Measurements from ENCODE around the gene PVALB. TPM values are rescaled to one million over a fixed set of nuclear protein-coding genes. Genes with fewer than 3 reads are reported as not detected.

PVALB gene
- total and polyA plus RNA-seq, 2 of the 4 experiments (the other 2 are of a cell fraction): not detected

- Histone ChIP-seq H2AK5ac (ENCODE audit: low read depth, low read length) (no peak overlapping the region), H2AFZ (replicated peaks; ENCODE audit: low read length, poor library complexity) (no peak overlapping the region), H3K9ac (ENCODE audit: low read depth, low read length) (no peak overlapping the region), H4K20me1 (ENCODE audit: insufficient read depth, low read length) (no peaks in the 10 kb centered on the region), H3K4me1 (ENCODE audit: control insufficient read depth, insufficient read depth, low read length) (no peaks in the 10 kb centered on the region), H3K36me3 (ENCODE audit: control insufficient read depth, insufficient read depth, low read length) (no peaks in the 10 kb centered on the region), H4K8ac (ENCODE audit: low read depth in 2 of 2, low read length in 2 of 2) (no peak overlapping the region), H3K18ac (ENCODE audit: low read depth, low read length) (no peak overlapping the region), H3K27me3 (ENCODE audit: control insufficient read depth, insufficient read depth, low read length) (peaks cover 33% of the 10 kb centered on the region), H2BK120ac (ENCODE audit: low read depth, low read length) (no peak overlapping the region), H3K4ac (ENCODE audit: low read depth, low read length) (no peak overlapping the region), H2BK20ac (ENCODE audit: low read depth, low read length) (no peak overlapping the region), H2BK15ac (ENCODE audit: low read depth, low read length) (no peak overlapping the region), H3K14ac (replicated peaks; ENCODE audit: low read depth, low read length) (no peak overlapping the region), H2BK5ac (ENCODE audit: low read depth, low read length, poor library complexity, severe bottlenecking) (no peak overlapping the region), H4K5ac (ENCODE audit: low read depth, low read length) (no peak overlapping the region), H3K23ac (ENCODE audit: low read depth, low read length) (no peak overlapping the region), H3K56ac (ENCODE audit: extremely low read depth, insufficient read depth, low read length) (no peak overlapping the region), H2AK9ac (replicated peaks; ENCODE audit: low read depth, low read length, poor library complexity) (no peak overlapping the region), H3K9me3 (ENCODE audit: control insufficient read depth, insufficient read depth, low read length) (peaks cover 2% of the 10 kb centered on the region), H3K9me1 (ENCODE audit: insufficient read depth, low read length) (no peaks in the 10 kb centered on the region), H3K4me3 (ENCODE audit: insufficient read depth, low read depth, low read length) (no peak overlapping the region), H4K91ac (ENCODE audit: insufficient read depth, low read depth, low read length) (no peak overlapping the region), H3K4me2 (ENCODE audit: low read depth, low read length) (no peak overlapping the region), H3K27ac (ENCODE audit: insufficient read depth, low read length) (no peak overlapping the region), H3K79me1 (ENCODE audit: low read depth in 1 of 2, low read length in 2 of 2) (no peaks in the 10 kb centered on the region)
- intact Hi-C loops (cut with micrococcal nuclease) (no loop called here), in situ Hi-C loops (cut with MboI; ENCODE audit: low sequenced_read_pairs) (loop anchor here (5.0 kb wide), 1 partner anchor 308 kb away; no protein-coding TSS in a partner anchor), dilution Hi-C loops (cut with HindIII; ENCODE audit: low sequenced_read_pairs, unreplicated experiment) (no loop called here)
- ATAC-seq (ENCODE audit: low read depth) (no peak), DNase-seq (no peak)
- POLR2A ChIA-PET (ENCODE audit: unreplicated experiment): no interaction called here
- BruUV-seq (replicated peaks): no TSS peak
- CTCF ChIA-PET: interaction anchor here (0.6 to 1.6 kb wide), 11 partner anchors 8 to 313 kb away, joined by 4 to 11 read pairs (median 6); no protein-coding TSS in a partner anchor
- TF ChIP-seq FOS (IDR thresholded peaks at IDR 0.05; ENCODE audit: low read depth, low read length): no peak
- TF ChIP-seq CTCF (conservative IDR thresholded peaks at IDR 0.05; ENCODE audit: low read depth, low read length): no peak
- TF ChIP-seq NFE2L2 (IDR thresholded peaks at IDR 0.05; ENCODE audit: low read depth, low read length): no peak
- TF ChIP-seq MXI1 (IDR thresholded peaks at IDR 0.05; ENCODE audit: borderline replicate concordance, low read depth, low read length): no peak
- no peak for TF ChIP-seq RFX5 (IDR thresholded peaks at IDR 0.05; ENCODE audit: low read depth, low read length)
- no peak for TF ChIP-seq BHLHE40 (IDR thresholded peaks at IDR 0.05; ENCODE audit: low read depth, low read length)
- no peak for TF ChIP-seq RCOR1 (IDR thresholded peaks at IDR 0.05; ENCODE audit: insufficient replicate concordance, low read length)
- TF ChIP-seq, protein P1, sequence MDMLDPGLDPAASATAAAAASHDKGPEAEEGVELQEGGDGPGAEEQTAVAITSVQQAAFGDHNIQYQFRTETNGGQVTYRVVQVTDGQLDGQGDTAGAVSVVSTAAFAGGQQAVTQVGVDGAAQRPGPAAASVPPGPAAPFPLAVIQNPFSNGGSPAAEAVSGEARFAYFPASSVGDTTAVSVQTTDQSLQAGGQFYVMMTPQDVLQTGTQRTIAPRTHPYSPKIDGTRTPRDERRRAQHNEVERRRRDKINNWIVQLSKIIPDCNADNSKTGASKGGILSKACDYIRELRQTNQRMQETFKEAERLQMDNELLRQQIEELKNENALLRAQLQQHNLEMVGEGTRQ (IDR thresholded peaks at IDR 0.05; ENCODE audit: low read depth, low read length): no peak
- 60% methylated on average over 1 of the region's 3 CpGs; no CpG with 5 or more reads in 1 of the 2 experiments for WGBS, 2 experiments (ENCODE audit: extremely low coverage in 2 of 2, insufficient read length in 1 of 2)
Measured at GRCh38 chr22:36855478-36855877, 38.6 kb upstream of the PVALB start.
